ENCODE data around the gene CCNA2.

The CCNA2 gene

DNA sequence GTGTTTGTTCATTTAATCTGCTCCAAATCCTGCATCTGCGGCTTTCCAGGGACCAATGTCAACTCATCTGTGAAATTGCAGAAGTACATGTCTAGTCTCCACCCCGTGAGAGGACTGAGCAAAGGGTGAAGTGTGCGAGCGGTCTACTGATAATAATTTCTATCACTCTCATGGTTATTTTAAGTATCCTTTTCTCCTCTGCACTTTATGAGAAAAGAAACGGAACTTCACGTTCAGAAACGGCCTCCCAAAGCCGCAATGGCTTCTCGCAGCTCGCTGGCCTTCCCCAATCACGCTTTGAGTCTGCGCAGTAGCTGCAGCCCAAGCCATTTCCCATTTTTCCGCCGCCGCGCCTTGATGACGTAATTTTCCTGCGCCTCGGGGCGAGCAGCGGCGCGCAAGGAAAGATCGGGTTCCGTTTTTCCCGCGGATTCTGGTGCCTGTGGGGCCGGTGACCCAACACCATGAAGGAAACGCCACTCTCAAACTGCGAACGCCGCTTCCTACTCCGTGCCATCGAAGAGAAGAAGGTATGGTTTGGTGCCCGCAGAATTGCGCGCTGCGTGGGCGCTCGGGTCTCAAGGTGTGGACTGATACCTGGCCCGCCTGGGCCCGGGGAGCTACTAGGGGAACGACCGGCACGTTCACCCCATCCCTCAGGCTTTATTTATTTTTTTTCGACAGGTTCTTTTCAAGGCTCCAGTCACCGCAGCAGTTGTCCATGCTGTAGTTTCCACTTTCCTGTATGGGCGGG, 22.5 kb downstream of the CCNA2 start, which contains the start of gene EXOSC9:
TSS of gene EXOSC9 (plus strand) at position 363 of the 754 bp plus-strand sequence. CDS start at position 465, 102 bp downstream.
- peak; percentile 89 to 97 (median 96) for DNase-seq

DNA sequence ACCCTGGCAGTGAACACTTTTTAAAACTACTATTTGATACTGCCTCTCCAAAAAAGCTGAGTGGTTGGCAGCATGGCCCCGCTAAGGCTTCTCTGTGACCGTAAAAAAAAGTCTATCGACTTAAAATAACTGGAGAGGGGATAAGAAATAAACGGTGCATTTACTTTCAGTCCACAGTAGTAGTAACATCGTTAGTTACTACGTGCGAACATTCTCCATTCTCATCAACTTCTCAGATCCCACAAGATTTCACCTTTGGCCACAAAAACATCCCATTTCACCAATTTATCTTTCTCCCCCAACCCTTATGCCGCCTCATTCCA, 23.1 kb downstream of the CCNA2 start:
- no peak for DNase-seq

DNA sequence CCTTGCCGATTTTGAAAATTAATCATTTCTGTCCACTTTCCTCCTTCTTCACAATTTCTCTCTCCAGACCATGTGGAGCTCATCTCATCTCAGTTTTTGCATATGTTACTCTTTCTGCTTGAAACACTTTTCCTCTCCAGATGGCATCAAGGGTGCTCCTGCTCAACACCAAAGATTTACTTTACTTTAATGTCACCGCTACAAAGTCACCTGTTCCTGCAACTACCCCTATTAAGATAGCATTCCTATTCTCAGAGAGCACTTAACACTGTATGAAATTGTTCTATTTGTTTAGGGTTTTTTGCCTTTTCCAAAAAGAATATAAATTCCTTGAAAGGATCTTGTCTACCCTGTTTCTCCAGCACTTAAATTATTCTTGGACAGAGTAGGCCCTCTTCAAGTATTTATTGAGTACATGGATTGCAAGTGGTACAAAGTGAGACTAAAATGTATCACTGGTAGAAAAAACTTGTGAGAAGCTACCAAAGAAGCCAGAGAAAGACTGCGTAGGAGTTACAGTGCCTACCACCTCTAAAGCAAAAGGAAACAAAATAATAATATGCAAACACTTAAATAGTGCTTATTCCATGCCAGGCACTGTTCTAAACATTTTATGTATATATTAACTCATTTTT, 23.7 kb downstream of the CCNA2 start:
- DNase-seq, result no peak

- no peak for DNase-seq
Measured at GRCh38 chr4:121799208-121799823, 24.4 kb downstream of the CCNA2 start.

GRCh38 chr4:121796283-121796682, 27.4 kb downstream of the CCNA2 start:
- no peak for DNase-seq

DNA sequence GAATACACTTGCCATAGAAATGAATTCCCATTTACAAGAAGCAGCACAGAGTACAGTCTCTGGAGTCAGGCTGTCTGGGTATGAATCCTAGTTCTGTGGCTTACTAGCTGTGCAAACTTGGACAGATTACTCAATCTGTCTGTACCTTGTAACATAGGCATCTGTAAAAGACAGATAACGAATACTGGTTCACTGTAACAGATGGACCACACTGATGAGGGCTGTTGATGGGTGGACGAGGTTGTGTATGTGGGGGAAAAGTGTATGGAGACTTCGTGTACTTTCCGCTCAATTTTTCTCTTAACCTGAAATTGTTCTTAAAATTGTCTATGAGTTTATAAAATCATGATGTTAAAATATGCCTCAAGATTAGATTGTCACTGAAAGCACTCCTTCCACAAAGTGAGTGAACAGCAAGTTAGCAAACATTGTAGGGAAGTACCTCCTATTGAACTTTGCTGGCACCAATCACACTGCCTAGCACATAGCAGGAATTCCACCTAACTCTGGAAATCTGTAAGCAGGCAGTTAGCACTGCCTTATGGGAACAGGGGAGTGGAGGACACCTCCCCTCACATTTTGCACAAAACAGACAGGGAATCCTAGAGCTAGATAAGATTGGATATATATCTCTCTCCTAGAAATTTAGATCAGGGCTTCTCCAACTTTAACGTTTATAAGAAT, 29.0 kb downstream of the CCNA2 start:
- DNase-seq, result no peak

- no peak for DNase-seq
Measured at GRCh38 chr4:121792966-121793365, 30.7 kb downstream of the CCNA2 start.

GRCh38 chr4:121791481-121791880, 32.2 kb downstream of the CCNA2 start:
- DNase-seq, result no peak

DNA sequence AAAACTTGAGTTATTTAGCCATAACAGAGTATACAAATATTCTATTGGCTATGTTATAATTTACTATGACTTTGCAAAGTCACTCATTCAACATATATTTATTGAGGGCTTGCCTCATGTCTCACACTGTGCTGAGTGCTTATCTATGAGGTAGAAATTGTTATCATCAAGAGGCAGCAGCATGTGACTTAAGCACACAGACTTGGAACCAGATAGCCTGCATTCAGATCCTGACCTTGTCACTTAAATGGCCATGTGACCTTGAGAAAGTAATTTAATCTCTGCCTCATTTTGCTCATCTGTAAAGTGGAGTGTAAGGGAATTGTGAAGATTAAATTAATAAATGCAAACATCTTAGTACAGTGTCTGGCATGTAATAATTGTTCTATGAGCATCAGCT, 32.7 kb downstream of the CCNA2 start:
- no peak for DNase-seq

DNA sequence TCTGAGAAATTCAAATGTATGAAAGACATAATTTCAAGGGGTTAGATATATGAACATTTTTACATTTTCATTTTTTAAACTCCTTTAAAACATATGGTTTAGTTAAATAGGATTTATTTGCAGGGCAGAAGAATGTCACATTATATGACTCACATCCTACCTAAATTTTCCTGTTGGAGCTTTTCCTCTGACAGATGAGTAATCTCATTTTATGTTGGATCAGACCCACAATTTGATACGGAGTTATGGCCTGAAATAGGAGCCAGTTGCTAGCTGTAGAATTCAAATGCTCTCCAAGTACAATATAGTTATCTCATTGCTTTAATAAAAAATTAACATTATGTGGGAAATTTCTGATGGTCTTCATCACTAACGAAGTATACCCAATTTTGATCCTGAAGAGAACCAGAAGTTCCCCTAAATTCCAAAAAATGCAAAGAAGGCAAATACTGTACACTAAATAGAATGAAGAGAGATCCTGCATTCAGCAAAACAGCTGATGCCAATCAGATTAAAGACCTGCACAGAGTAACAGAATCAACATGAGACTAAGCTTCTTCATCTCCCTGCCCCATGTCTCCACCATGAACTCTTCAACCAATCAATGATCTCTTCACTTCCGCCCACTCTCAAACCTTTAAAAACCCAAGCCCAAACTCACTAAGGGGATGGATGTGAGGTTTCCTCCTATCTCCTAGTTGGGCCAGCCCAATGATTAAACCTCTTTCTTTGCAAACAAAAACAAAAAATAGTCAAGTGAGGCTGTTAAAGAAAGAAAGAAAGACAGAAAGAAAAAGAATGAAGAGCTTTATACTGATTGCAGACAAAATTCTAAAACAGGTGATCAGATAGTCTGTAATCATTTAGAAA, 33.5 kb downstream of the CCNA2 start:
- no peak for DNase-seq

GRCh38 chr4:121789455-121789854, 34.2 kb downstream of the CCNA2 start:
- no peak for DNase-seq

GRCh38 chr4:121788896-121789295, 34.8 kb downstream of the CCNA2 start:
- no peak for DNase-seq

- no peak for DNase-seq
Measured at GRCh38 chr4:121786221-121786620, 37.5 kb downstream of the CCNA2 start.

GRCh38 chr4:121785479-121785878, 38.2 kb downstream of the CCNA2 start:
- DNase-seq, result no peak

DNA sequence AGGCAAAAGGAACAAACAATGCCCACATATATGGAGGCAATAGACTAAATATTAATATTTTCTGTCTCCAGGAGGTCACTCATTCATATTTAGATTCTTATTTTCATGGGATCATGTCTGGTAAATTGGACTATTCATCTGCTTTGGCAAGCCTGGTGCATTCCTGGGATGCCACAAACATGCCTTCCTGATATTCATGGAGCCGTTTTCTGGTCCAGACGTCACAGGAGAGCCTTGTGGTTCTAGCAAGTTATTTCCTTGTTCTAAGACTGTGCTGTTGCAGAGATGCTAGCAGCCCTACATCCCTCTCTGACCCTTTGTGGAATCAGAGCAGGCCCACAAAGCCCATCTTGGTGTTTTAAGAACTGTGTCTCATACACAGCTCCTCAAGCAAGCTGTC, 38.7 kb downstream of the CCNA2 start:
- DNase-seq, result no peak

- no peak for DNase-seq
Measured at GRCh38 chr4:121784401-121784800, 39.3 kb downstream of the CCNA2 start.

- no peak for DNase-seq
Measured at GRCh38 chr4:121783210-121783609, 40.5 kb downstream of the CCNA2 start.

DNA sequence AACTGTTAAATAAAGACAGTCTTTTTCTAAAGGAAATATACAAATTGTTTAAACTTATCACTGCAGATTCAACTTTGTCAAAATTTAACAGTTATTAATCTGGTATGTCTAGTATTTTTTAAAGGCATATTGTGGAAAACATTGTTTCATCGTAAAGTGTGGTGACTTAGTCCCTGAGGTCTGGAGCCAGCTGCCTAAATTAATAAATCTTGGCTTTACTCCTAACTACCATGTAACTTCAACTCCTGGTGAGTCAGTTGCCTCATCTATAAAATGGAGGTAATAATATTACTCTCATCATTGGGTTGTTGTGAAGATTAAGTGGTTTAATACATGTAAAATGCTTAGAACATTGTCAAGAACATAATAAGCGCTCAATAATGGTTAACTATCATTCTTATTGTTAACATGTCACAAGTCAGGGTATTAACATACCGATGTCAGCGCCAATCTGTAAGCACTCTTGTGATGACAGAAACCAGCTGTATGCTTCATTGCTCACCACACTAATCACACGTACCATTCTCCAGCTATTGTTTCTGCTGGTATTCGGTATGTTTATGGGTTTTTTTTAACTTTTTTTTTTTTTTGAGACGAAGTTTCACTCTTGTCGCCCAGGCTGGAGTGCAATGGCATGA, 44.6 kb downstream of the CCNA2 start:
- DNase-seq, result no peak

DNA sequence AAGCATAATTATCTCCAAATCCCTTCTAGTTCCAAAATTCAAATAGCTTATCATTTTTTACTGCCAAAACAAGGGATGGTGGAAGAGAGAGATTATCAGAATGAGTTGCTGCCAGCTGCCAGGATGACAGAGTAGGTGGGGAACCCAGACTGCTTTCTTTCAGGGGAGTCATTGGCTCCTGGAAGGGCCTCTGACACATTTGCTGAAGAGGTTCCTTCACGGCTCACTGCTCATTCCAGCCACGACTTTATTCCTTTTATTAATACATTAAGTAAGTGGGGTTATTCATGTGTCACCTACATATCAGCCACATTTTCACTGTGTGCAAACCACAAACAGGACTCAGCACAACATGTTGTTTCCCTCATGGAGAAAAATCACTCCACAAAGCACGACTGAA, 46.1 kb downstream of the CCNA2 start:
- no peak for DNase-seq

DNA sequence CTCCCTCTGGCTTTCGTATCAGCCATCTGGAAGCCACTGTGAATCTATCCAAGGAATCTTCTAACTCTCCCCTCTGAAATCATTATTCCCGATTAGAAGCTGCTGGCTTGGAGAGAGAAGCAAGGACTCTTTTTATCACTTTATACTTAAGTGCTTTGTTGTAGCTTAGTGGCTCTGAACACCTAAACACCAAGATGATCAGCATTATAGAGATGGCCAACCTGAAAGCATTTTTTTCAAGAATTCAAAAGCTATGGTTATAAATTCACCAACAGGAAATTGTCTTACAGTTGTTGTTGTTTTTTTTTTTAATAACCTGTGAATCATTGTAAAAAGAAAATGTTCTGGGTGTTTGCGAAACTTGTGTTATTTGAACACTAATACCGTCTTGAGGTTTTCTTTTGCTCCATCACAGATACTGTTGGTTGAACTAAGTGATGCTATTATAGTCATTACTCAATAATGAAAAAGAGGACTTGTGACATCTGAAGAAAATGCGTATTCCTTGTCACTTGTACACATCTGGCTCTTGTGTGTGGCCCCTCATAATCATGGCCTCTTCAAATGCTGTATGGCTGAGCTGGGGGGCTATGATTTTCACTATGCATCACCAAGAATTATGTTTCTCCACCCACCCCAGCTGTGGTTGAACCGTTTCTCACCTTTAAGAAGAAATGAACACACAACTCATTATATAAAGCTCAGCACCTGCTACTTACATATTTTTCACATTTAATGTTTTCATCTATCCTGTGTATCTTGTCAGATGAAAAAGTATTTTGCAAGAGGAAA, 46.9 kb downstream of the CCNA2 start:
- no peak for DNase-seq

DNA sequence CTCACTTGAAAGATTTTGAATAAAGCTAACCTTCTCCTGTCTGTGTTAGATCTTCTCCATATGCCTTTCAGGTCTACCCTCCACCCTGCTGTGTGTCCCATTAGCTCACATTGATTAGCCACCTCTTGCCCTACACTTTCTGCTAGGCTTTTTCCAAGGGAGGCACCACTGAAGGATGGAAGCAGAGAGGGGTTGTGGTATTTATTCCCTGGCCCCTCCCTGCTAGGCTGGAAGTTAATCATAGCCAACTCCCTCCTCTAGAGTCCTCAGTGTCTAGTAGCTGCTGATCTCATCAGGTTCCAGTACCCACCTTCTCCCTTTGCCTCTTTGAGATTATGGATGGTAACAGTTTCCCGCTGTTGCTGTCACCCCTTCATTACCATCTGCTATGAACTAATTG, 49.8 kb downstream of the CCNA2 start:
- peak in 1 of 3 experiments; percentile 8 for DNase-seq

Data from NCI-H1417 (cell line).